ENCODE results near the gene ABCC10.
A peak's percentile ranks its signal among the peaks of the same experiment; 100 is the strongest.
"Not testable (repeated sequence)": the region's sequence is repeated elsewhere in the genome, so short reads cannot be mapped to it uniquely, and the experiment has no call there.

The ABCC10 gene

DNA sequence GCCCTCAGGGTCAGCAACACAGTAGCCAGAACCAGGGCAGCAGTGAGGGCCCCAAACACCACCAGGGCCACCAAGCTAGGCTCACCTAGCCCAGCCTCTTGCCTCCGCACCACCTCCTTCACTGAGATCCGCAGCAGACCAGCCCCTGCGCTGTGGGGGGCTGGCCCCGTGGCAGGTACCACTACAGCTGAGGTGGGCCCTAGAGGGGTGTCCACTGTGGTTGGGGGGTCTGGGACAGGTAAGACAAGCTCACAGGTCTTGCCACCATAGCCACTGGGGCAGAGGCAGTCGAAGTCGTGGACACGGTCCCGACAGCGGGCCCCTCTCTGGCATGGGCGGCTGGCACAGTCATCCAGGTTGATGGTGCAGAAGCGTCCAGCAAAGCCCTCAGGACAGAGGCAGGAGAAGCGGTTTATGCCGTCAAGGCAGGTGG, 23.4 kb downstream of the ABCC10 start:
- no peak for DNase-seq

DNA sequence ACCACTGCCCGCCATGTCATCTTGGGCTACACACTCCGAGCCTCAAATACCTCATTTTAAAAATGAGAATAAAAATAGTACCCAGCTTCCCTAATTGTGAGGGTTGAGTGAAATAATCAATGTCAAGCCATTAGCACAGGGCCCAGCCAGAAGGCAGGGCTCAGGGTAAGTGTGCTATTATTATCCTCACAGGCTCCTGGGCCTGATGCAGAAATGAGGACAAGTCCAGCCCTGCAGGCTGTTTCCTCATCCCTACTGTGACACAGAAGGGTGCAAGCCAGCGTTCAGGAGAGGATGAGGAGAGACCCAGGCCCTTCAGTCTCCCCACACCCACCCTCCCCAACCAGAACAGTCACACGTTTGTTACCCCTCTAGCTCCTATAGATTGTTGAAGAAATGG, 24.0 kb downstream of the ABCC10 start:
- no peak for DNase-seq

DNA sequence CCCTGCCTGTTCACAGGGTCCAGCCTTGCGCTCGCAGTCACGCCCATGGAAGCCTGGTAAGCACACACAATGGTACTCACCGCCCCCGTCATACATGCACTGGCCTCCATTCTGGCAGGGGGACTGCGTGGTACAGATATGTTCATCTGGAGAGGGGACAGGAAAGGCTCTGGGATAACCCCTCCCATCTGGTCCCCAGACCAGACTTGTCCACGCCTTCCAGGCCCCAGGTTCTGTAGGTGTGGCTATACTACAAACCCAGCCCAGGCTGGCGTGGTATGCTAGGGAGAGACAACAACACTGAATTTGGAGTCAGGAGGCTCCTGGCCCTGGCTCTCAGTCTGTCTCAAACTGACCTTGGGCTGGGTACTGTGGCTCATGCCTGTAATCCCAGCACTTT, 24.6 kb downstream of the ABCC10 start:
- DNase-seq = no peak

DNA sequence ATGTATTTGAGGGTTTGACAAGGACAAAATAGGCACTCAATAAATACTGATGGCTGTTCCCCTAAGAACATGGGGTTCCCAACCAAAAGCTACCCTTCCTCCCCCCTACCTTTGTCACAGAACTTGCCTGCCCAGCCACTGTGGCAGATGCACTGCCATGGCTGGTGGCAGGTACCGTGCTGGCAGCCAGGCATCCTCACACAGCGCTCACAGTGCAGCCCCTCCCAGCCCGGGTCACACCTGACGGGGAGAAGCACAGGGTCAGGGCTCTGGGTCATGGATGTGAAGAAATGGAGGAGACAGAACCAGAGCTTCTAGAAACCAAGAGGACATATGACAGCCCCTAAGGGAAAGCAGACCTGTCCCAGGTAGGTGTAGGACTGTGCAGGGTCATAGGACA, 25.6 kb downstream of the ABCC10 start:
- no peak for DNase-seq

DNA sequence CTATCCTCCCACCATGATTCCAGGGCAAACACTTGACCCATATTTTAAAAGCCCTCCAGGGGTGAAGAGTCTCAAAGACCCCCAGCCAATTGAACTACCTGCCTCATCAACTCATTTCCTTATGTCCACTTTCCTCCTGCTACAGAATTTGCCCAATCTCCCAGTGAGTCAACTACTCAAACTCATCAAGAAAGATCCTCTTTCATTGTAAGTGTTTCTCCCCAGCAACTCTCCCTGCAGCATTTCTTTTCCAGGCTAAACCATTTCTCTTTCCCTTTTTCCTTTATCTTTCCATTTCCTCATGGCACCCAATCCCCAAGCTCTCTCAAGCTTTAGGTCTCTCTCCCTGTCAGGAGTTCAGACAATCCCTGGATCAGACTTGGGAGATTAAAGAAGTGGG, 26.5 kb downstream of the ABCC10 start:
- DNase-seq = no peak

DNA sequence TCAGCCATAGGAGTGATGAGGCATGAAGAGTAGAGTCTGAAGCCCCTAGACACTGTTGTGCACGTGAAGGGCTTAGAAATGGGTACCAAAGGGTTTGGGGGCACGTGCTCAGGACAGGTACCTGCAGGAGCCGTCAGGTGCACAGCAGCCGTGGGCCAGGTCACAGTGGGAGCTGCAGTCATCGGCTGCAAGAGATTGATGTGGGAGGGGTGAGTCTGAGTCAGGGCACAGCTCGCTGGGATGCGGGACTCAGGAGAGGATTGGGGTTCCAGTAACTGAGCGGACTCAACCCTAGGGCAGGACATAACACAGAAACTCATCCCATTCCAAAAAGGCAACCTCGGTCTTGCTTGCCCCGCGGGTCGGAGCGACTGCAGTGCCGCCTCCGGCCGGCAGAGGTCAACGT, 27.0 kb downstream of the ABCC10 start:
- no peak for DNase-seq

DNA sequence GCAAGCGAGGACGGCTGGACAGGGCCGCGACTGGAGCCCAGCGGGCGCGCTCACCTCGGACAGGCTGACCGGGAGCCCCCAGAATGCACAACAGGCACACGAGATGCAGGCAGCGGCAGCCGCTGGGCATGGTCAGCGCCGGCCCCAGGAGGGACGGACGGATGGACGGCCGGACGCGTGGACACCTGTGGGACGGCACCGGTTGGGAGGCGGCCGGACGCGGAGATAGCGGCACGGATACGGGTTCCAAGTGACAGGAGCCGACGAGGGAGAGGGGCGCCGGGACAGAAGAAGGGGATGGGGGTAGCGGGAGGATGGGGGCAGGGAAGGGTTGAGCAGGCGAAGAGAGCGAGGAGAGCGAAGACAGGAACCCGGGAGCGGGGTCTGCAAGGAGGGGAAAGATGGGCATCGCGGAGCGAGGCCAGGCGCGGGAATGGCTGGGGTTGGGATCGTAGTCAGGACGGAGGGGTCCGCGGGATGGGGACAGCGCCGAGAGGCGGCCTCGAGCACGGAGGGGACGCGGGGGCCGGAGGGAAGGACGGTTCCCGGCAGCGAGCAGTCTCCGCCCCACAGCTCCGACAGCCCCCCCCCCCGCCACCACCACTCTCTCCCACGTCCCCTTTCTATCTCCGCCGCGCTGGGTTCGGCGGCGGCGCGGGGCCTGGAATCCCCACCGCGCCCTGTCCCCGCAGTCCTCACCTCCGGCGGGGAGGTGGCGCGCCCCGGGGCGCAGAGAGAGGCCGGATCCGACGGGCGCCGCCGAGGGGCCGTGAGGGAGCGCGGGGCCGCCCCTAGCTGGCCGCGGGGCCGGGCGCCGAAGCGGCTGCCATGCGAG, 27.6 kb downstream of the ABCC10 start:
- DNase-seq = peak; percentile 87

DNA sequence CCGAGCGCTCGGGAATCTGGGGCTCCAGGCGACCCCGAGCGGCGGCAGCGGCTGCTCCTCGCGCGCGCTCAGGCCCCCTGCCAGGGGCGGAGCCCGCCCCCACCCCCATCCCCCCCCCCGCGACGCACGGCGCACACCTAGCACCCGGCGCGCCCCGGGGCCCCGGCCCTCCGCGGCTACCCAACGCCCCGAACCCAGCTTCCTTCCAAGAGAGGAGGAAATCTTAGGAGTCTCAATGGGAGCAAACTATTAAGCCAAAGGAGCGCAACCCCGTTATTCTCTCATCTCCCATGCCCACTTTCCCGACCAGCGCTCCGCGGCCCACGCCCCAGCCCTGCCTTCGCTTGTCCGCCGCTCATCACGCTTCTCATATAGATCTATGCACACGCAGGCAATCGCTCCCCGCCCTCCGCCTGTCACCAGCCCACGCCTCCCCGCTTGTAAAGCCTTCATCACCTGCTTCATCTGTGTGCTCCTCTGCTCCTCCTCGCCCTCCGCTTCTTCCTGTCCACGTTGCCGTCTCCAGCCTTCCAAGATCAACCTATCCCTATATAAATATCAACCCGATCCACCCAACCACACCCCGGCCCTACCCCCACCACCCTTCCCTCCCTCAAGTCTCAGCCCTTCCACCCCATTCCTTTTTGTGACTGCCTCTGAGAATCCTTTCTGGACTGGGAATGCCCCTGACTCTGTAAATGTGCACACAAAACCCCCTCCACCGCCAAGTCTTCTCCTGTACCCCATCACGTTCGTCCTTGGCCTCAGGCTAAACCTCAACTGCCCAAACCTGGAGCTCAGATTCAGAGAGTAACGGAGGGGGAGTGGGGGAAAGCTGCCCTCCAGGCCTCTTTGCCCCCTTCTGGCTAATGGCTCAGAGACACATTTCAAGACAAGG, 28.4 kb downstream of the ABCC10 start, which contains the start of gene DLK2:
Gene DLK2, minus strand, starts transcription at position 18 of the 898 bp plus-strand sequence. CDS start 723 bp downstream, outside the sequence.
- no peak for DNase-seq

DNA sequence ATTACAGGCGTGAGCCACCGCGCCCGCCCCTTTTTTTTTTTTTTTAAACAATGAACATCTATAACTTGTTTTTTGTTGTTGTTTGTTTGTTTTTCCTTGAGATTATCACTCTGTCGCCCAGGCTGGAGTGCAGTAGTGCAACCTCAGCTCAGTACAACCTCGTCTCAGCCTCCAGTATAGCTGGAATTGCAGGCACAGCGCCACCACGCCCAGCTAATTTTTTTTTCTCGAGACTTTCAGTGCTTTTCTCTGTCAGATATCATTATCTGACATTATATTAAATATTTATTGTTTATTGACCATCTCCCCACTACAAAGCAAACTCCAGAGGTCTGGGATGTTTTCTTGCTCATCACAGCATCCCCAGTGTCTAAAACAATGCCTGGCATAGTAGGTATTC, 30.3 kb downstream of the ABCC10 start:
- DNase-seq = no peak

DNA sequence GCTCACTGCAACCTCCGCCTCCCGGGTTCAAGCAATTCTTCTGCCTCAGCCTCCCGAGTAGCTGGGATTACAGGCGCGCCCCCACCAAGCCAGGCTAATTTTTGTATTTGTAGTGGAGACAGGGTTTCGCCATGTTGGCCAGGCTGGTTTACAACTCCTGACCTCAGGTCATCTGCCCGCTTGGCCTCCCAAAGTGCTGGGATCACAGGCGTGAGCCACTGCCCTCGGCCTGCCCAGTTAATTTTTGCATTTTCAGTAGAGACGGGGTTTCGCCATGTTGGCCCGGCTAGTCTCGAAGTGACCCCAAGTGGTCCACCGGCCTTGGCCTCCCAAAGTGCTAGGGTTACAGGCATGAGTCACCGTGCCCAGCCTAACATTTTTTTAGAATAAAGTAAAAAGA, 30.8 kb downstream of the ABCC10 start:
- DNase-seq = not testable (repeated sequence)

DNA sequence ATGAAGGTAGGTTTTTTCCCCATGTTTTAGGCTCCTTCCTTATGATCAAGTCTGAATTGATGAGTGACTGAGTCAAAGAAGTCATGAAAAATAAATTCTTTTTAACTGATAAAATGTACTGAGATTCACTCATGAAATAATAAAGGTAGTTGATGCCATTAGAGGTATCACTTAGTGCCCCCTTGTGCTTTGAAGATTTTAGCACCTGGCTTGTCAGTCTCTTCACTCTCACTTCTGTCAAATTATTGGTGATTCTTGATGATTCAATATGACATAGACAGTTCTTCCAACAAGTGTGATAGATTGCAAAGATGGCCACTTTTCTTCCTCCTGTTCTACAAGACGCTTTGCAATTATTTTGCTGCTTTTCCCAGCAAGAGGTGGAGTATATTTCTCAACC, 32.2 kb downstream of the ABCC10 start:
- DNase-seq = no peak

DNA sequence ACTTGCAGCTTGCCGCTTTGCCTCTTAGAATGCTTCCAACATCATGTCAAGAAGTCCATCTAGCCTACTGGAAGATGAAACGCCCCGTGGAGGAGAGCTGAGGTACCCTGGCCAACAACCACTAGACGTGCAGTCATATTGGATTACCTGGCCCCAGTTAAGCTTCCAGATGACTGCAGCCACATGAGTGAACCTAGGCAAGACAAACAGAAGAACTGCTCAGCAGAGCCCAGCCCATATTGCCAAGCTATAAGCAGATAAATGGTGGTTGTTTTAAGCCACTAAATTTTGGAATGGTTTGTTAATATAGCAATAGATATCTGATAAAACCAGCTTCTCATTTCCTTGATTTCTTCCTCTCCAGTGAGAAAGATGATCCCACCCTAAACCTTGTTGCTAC, 32.7 kb downstream of the ABCC10 start:
- no peak for DNase-seq

DNA sequence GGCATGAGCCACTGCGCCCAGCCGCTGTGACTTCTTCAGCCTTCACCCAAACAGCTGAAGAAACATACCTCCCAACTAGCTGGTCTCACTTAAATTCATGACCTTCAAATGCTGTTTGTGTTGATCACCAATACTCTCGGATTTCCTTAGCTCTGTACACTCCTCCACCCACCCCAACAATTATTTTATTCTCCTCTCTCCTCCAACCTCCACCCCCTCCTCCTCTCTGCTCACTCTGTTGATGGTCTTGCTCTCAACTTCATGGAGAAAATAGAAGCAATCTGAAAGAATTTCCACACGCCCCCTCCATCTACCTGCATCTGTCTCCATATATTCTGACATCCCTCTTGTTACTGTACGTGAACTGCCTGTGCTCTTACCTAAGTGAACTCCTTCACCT, 34.6 kb downstream of the ABCC10 start:
- DNase-seq = no peak

DNA sequence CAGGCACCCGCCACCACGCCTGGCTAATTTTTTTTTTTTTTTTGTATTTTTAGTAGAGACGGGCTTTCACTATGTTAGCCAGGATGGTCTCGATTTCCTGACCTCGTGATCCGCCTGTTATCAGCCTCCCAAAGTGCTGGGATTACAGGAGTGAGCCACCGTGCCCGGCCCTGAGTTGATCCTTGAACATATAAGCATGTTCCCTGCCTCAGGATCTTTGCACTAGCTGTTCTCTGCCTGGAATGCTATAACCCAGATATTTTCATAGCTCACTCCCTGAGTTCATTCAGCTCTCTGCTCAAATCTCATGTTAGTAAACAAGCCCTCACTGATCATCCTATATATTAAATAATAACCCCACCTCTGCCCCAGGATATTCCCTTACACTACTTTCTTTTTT, 37.0 kb downstream of the ABCC10 start:
- DNase-seq = no peak

DNA sequence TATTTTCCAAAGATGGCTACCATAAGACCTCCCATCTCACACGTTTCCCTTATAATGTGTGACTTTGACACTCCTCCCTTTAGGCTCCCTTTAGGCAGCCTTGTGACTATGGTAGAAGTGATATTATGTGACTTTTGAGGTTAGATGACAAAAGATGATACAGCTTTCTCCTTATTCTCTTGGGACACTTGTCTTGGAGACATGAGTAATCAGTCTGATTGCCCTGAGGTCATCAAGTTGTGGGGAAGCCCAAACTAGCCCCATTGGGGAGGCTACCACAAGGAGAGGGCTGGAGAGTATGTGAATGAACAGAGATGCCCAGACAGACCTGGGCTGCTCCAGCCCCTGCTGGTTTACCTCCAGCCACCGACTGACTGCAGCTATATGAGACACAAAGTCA, 38.6 kb downstream of the ABCC10 start:
- DNase-seq = no peak

DNA sequence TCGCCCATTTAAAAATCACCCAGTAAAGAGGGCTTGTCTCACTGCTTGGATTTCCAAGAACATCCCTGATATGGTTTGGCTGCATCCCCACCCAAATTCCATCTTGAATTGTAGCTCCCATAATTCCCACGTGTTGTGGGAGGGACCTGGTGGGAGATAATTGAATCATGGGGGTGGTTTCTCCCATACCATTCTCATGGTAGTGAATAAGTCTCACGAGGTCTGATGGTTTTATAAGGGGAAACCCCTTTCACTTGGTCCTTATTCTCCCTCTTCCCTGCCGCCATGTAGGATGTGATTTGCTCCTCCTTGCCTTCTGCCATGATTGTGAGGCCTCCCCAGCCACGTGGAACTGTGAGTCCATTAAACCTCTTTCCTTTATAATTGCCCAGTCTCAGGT, 39.9 kb downstream of the ABCC10 start:
- DNase-seq = not testable (repeated sequence)

DNA sequence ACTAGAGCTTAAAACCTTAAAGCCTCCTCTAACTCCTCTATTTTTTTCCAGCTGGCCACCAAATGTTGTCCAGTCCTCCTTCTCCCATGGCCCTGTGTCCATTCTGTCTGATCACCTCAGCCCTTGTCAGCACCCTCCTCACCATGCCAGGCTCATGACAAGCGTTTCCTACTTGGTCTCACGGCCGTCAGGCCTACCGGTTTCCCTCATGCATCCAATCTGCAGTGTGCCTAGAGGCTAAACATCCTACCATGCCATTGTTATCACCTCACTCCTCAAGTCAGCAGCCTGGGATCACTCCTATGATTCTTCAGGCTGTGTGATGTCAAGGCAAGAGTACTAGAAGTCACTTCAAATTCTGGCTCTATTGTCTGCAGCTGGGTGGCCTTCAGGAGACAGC, 40.4 kb downstream of the ABCC10 start:
- DNase-seq = no peak

DNA sequence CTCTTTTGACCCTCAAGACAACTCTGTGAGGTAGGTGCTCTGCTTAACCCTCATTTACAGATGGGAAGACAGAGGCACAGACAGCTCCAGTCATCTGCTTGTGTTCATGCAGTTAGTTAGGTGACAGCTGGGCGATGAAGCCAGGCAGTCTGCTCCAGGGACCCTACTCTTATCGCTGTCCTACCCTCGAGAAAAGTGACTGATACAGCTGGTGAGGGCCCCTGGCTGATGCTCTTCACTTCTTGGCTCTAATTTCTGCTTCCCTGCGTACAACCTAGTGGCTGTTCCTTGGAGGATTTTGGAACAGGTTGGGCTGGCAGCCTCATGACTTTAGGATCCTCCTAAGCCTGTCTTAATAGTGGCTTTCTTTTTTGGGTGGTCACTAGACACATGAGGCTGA, 40.9 kb downstream of the ABCC10 start:
- no peak for DNase-seq

DNA sequence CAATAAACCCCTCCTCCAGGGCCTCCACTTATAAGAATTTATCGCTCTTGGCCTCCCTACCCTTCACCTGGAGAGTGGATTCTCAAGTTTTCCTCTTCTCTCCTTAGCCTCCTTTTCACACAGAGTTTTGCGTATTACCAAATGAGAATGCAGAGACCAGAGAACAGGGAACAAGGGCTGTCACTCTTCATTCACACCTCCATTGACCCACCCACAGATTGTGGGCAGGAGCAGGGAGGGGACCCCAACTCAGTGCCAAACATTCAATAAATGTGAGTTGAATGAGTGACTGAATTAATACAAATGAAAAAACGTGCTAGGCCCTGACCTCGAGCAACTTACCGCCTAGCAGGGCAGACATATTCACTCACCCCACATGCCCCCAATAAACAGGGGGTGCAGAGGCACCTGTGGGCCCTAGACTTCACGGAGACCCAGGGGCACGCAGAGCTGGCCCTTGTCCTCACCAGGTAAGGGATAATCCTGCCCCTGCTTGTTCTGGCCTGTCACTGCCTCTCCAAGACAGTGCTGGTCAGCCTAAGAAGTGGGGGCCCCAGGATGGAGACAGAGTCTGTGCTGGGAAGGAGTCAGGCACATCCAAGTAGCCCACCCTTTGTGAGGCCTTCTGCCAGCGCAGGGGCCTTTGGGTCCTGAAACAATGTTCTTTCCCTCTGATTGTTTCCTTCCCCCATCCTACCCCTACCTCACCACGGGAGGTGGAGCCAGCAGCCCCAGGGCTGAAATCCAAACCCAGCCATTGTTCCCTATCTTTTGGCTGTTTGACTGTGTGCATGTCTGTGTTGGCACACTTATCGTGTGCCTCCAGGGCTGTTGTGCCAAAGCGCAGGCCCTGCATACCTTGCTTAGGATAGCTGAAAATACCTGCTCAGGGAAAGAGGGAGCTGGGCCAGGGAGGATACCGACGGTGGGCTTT, 41.7 kb downstream of the ABCC10 start:
- DNase-seq = no peak

DNA sequence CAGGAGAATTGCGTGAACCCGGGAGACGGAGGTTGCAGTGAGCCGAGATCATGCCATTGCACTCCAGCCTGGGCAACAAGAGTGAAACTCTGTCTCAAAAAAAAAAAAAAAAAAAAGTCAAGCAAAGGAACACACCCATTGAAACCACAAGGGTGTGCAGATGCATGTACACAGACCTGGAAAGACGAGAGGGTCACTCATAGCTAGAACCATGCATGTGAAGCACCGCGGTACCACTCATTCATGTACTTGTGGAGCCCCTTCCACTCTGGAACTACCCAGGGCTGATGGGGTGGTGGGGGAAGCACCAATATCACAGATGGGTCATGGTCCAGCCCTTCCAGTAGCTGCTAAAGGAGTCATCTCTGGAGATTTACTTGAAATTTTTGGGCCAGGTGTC, 42.6 kb downstream of the ABCC10 start:
- no peak for DNase-seq

DNA sequence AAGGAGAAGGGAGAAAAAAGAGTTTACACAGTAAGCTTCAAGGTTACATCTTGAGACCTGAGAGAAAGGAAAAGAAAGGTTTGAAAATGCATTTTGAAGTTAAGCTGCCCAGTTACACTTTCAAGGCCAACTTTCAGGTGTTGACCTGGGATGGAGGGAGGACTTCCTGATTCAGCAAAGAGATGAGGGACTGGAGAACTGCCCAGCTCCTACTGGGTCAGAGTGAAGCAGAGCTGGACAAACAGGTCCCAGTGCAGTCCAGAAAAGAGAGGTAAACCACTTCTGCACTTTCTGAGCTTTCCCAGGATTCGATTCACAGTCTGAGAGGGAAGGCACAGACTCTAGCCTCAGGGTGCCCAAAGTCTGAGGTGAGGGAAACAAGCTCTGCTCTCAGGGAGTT, 44.1 kb downstream of the ABCC10 start:
- DNase-seq = no peak

DNA sequence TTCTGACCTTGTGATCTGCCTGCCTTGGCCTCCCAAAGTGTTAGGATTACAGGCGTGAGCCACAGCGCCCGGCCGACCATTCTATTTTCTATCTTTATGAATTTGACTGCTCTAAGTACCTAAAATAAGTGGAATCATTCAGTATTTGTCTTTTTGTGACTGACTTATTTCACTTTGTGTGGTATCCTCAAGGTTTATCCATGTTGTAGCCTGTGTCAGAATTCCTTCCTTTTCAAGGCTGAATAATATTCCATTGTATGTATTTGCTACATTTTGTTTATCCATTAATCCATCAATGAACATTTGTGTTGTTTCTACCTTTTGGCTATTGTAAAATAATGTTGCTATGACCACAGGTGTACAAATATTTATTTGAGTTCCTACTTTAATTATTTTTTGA, 45.2 kb downstream of the ABCC10 start:
- no peak for DNase-seq

DNA sequence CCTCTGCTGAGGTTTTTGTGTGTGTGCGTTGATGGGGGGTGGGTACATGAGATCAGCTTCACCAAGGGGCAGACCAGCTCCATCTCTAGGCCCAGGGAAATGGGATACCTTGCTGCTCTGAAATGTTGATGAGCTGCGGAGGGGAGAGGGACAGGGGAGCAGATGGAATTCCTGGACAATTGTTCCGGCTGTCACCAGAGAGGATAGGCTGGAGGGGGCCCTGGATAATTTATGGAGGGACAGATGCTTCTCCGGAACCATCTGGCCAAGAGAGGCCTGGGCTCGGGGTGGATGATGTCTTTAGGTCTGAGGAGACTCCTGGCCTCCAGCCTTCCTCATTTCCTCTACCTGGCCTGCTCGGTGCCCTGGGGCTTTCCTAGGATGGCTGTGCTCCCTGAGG, 48.2 kb downstream of the ABCC10 start:
- DNase-seq = no peak
